ENCODE data around the gene BANF2.
A peak's percentile ranks its signal among the peaks of the same experiment; 100 is the strongest.

The BANF2 gene

GRCh38 chr20:17673084-17673483, 26.7 kb upstream of the BANF2 start:
- DNase-seq = no peak
- TF ChIP-seq GATA1 (IDR thresholded peaks at IDR 0.05; ENCODE audit: low read depth, low read length) (no peak), POLR2A (IDR thresholded peaks at IDR 0.05; ENCODE audit: low read length) (no peak)

GRCh38 chr20:17674722-17675518, 24.8 kb upstream of the BANF2 start:
- no peak for TF ChIP-seq GATA1 (IDR thresholded peaks at IDR 0.05; ENCODE audit: low read depth, low read length)
- no peak for TF ChIP-seq POLR2A (IDR thresholded peaks at IDR 0.05; ENCODE audit: low read length)
- DNase-seq = no peak

- no peak for DNase-seq
- TF ChIP-seq POLR2A (IDR thresholded peaks at IDR 0.05; ENCODE audit: low read length) (no peak), GATA1 (IDR thresholded peaks at IDR 0.05; ENCODE audit: low read depth, low read length) (no peak)
Observed at GRCh38 chr20:17675519-17676377, 24.0 kb upstream of the BANF2 start.

GRCh38 chr20:17676378-17676759, 23.4 kb upstream of the BANF2 start:
- DNase-seq = no peak
- TF ChIP-seq GATA1 (IDR thresholded peaks at IDR 0.05; ENCODE audit: low read depth, low read length) (no peak), POLR2A (IDR thresholded peaks at IDR 0.05; ENCODE audit: low read length) (no peak)

- DNase-seq = no peak
- no peak for TF ChIP-seq GATA1 (IDR thresholded peaks at IDR 0.05; ENCODE audit: low read depth, low read length)
- TF ChIP-seq POLR2A (IDR thresholded peaks at IDR 0.05; ENCODE audit: low read length) = no peak
Observed at GRCh38 chr20:17676942-17677341, 22.8 kb upstream of the BANF2 start.

GRCh38 chr20:17678295-17678694, 21.5 kb upstream of the BANF2 start:
- DNase-seq = peak; percentile 19 to 57
- no peak for TF ChIP-seq GATA1 (IDR thresholded peaks at IDR 0.05; ENCODE audit: low read depth, low read length)

GRCh38 chr20:17678886-17679285, 20.9 kb upstream of the BANF2 start:
- no peak for TF ChIP-seq POLR2A (IDR thresholded peaks at IDR 0.05; ENCODE audit: low read length)
- TF ChIP-seq GATA1 (IDR thresholded peaks at IDR 0.05; ENCODE audit: low read depth, low read length) = no peak
- no peak for DNase-seq

GRCh38 chr20:17679941-17680835, 19.6 kb upstream of the BANF2 start:
- DNase-seq = peak in 1 of 2 experiments; percentile 37
- no peak for TF ChIP-seq GATA1 (IDR thresholded peaks at IDR 0.05; ENCODE audit: low read depth, low read length)
- no peak for TF ChIP-seq POLR2A (IDR thresholded peaks at IDR 0.05; ENCODE audit: low read length)

GRCh38 chr20:17680836-17681725, 18.7 kb upstream of the BANF2 start:
- peak; percentile 76 to 88 for DNase-seq
- TF ChIP-seq POLR2A (IDR thresholded peaks at IDR 0.05; ENCODE audit: low read length) (no peak), GATA1 (IDR thresholded peaks at IDR 0.05; ENCODE audit: low read depth, low read length) (no peak)

- DNase-seq = no peak
Observed at GRCh38 chr20:17681726-17682102, 18.1 kb upstream of the BANF2 start.

GRCh38 chr20:17682103-17682888, 17.5 kb upstream of the BANF2 start, which contains the start of gene RRBP1:
RRBP1 (minus strand) TSS chr20:17682242; CDS start chr20:17660507, 21,735 bp downstream.
- TF ChIP-seq GATA1 (IDR thresholded peaks at IDR 0.05; ENCODE audit: low read depth, low read length) (no peak), POLR2A (IDR thresholded peaks at IDR 0.05; ENCODE audit: low read length) (peak; percentile 57)

More at GRCh38 chr20:17681726-17682102, 18.1 kb upstream of the BANF2 start:
- TF ChIP-seq GATA1 (IDR thresholded peaks at IDR 0.05; ENCODE audit: low read depth, low read length) (no peak), POLR2A (IDR thresholded peaks at IDR 0.05; ENCODE audit: low read length) (no peak)

GRCh38 chr20:17682889-17683198, 16.9 kb upstream of the BANF2 start:
- DNase-seq = no peak
- TF ChIP-seq GATA1 (IDR thresholded peaks at IDR 0.05; ENCODE audit: low read depth, low read length) = no peak
- TF ChIP-seq POLR2A (IDR thresholded peaks at IDR 0.05; ENCODE audit: low read length) = no peak

More at GRCh38 chr20:17682103-17682888, 17.5 kb upstream of the BANF2 start, which contains the start of gene RRBP1:
- peak; percentile 96 to 98 for DNase-seq
